GM18873 (cell line): Measurements from ENCODE around the gene RYR3.
"Not testable (repeated sequence)": the region's sequence is repeated elsewhere in the genome, so short reads cannot be mapped to it uniquely, and the experiment has no call there.

Experiments used
- ATAC-seq: cut with Tn5 transposase; IDR thresholded peaks from one replicate; pipeline ENCODE4 v1.9.1; 2021; ENCODE audit warnings: mild to moderate bottlenecking, moderate library complexity, moderate number of reproducible peaks; ENCODE audit not compliant: unreplicated experiment, low FRiP score

Gene RYR3

GRCh38 chr15:33561407-33561806 is 250.6 kb downstream of the RYR3 start:
- no peak for ATAC-seq

GRCh38 chr15:33561967-33562366 is 251.2 kb downstream of the RYR3 start:
- ATAC-seq, result no peak

GRCh38 chr15:33565094-33565493 is 254.3 kb downstream of the RYR3 start:
- ATAC-seq, result no peak

GRCh38 chr15:33567652-33568051 is 256.9 kb downstream of the RYR3 start:
- ATAC-seq, result no peak

GRCh38 chr15:33569036-33569435 is 258.3 kb downstream of the RYR3 start:
- ATAC-seq, result no peak

GRCh38 chr15:33577911-33578310 is 267.1 kb downstream of the RYR3 start:
- ATAC-seq, result not testable (repeated sequence)

GRCh38 chr15:33580526-33580925 is 269.8 kb downstream of the RYR3 start:
- no peak for ATAC-seq

- no peak for ATAC-seq
Observed at GRCh38 chr15:33581032-33581431, 270.3 kb downstream of the RYR3 start.

- ATAC-seq, result no peak
Observed at GRCh38 chr15:33584797-33585196, 274.0 kb downstream of the RYR3 start.

- no peak for ATAC-seq
Observed at GRCh38 chr15:33586786-33587697, 276.3 kb downstream of the RYR3 start.

- no peak for ATAC-seq
Observed at GRCh38 chr15:33587773-33588172, 277.0 kb downstream of the RYR3 start.

- no peak for ATAC-seq
Observed at GRCh38 chr15:33592864-33593263, 282.1 kb downstream of the RYR3 start.

- ATAC-seq, result not testable (repeated sequence)
Observed at GRCh38 chr15:33598382-33598781, 287.6 kb downstream of the RYR3 start.

- no peak for ATAC-seq
Observed at GRCh38 chr15:33600212-33600611, 289.4 kb downstream of the RYR3 start.

- no peak for ATAC-seq
Observed at GRCh38 chr15:33601461-33601860, 290.7 kb downstream of the RYR3 start.

- no peak for ATAC-seq
Observed at GRCh38 chr15:33608714-33609113, 297.9 kb downstream of the RYR3 start.

GRCh38 chr15:33612721-33613304 is 302.0 kb downstream of the RYR3 start:
- no peak for ATAC-seq

GRCh38 chr15:33616475-33616874 is 305.7 kb downstream of the RYR3 start:
- no peak for ATAC-seq

GRCh38 chr15:33618350-33618749 is 307.6 kb downstream of the RYR3 start:
- ATAC-seq, result no peak

- no peak for ATAC-seq
Observed at GRCh38 chr15:33621141-33621540, 310.4 kb downstream of the RYR3 start.

GRCh38 chr15:33623010-33623409 is 312.2 kb downstream of the RYR3 start:
- no peak for ATAC-seq

GRCh38 chr15:33624439-33624838 is 313.7 kb downstream of the RYR3 start:
- no peak for ATAC-seq
